Erythroblast (primary cell): ENCODE measurements around the gene MICAL2.

Experiments
- GATA1 ChIP-seq: IDR thresholded peaks from 2 replicates; pipeline ENCODE4 v1.6.1; 2011; ENCODE audit warnings: low read depth, mild to moderate bottlenecking, control low read depth, low read length, moderate library complexity
- POLR2A ChIP-seq: IDR thresholded peaks from 2 replicates; pipeline ENCODE4 v1.6.1; 2011; ENCODE audit warnings: mild to moderate bottlenecking, low read length

GRCh38 chr11:12160680-12161079 is 50.3 kb downstream of the MICAL2 start:
- TF ChIP-seq GATA1 = no peak
- TF ChIP-seq POLR2A = no peak
